Activated CD8-positive, alpha-beta T cell treated with anti-CD3 and anti-CD28 coated beads for 36 hours (primary cell): Measurements from ENCODE around the gene B3GAT2. TPM values are rescaled to one million over a fixed set of nuclear protein-coding genes. Genes with fewer than 3 reads are reported as not detected.

ENCODE experiments used
- ATAC-seq: fragments of 200-7000 bp; cut with Tn5 transposase; one replicate; pipeline ENCODE4 v1.10.0; 2021; ENCODE audit warnings: mild to moderate bottlenecking, moderate library complexity
- CTCF ChIA-PET: fragments of 350-600 bp; sonication (Branson Sonifier 250); formaldehyde crosslinking; loops from one replicate; lab custom pipeline; 2021; ENCODE audit warnings: antibody characterized with exemption; lab: Charles Lee
- POLR2A ChIA-PET: fragments of 350-600 bp; sonication (Branson Sonifier 250); formaldehyde crosslinking; loops from one replicate; lab custom pipeline; 2021; ENCODE audit warnings: antibody characterized with exemption; lab: Charles Lee
- DNase-seq: peaks from one replicate; pipeline ENCODE4 v3.0.0-alpha.2; 2020
- H3K27ac Mint-ChIP-seq: one replicate; pipeline ENCODE4 v1.8.0; 2021; ENCODE audit warnings: mild to moderate bottlenecking, mixed read lengths
- H3K27me3 Mint-ChIP-seq: one replicate; pipeline ENCODE4 v1.8.0; 2021; ENCODE audit warnings: mixed read lengths
- H3K36me3 Mint-ChIP-seq: one replicate; pipeline ENCODE4 v1.8.0; 2021; ENCODE audit warnings: low read depth, mixed read lengths
- H3K4me1 Mint-ChIP-seq: one replicate; pipeline ENCODE4 v1.8.0; 2021; ENCODE audit warnings: low read depth, mixed read lengths
- H3K4me3 Mint-ChIP-seq: one replicate; pipeline ENCODE4 v1.8.0; 2021; ENCODE audit warnings: mild to moderate bottlenecking, moderate library complexity, mixed read lengths
- H3K9me3 Mint-ChIP-seq: one replicate; pipeline ENCODE4 v1.8.0; 2021; ENCODE audit warnings: mixed read lengths
- intact Hi-C: fragments of 100-400 bp; cut with micrococcal nuclease; formaldehyde crosslinking; loops from one replicate; pipeline ENCODE4 v1.10.0; 2022
- total RNA-seq, 2 experiments: library from RNA; stranded (reverse); gene quantifications; one replicate each; pipeline ENCODE4 v1.2.3, GENCODE V29; 2021
- TF ChIP-seq, protein P1 (sequence below): fragments of 200-600 bp; IDR thresholded peaks from one replicate; pipeline ENCODE4 v1.8.0; 2022; ENCODE audit warnings: antibody characterized with exemption, mild to moderate bottlenecking

Gene B3GAT2
- total RNA-seq, 2 experiments from 2014 or later, result 0.04 TPM; not detected in 1

DNA sequence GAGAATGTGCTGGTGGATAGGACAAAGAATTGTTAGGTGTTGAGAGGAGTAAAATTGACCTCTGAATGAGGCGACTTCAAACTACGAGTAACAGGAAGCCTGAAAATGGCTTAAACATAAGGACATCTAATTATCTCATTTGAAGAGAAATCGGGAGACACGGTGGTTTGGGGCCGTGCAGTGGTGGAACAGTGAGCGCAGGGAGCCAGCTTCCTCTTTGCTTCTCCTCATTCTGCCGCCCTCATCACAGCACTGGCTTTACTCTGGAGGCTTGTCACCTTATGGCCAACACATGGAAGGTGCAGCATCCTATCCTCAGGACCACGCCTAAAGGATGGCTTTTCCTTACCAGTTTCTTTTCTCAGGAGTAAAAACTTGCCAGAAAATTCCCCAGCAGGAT is 114.3 kb downstream of the B3GAT2 start:
- ChIA-PET CTCF (interaction anchor here (1.2 to 1.6 kb wide), 2 partner anchors 20 to 42 kb away, joined by 3 to 9 read pairs; no protein-coding TSS in a partner anchor), POLR2A (no interaction called here)
- Mint-ChIP-seq H3K4me3 (no peak overlapping the region), H3K36me3 (peaks cover 6% of the 10 kb centered on the region), H3K27ac (no peak overlapping the region), H3K27me3 (no peaks in the 10 kb centered on the region), H3K4me1 (peaks cover 6% of the 10 kb centered on the region), H3K9me3 (no peaks in the 10 kb centered on the region)
- ATAC-seq, result no peak
- TF ChIP-seq, protein P1, sequence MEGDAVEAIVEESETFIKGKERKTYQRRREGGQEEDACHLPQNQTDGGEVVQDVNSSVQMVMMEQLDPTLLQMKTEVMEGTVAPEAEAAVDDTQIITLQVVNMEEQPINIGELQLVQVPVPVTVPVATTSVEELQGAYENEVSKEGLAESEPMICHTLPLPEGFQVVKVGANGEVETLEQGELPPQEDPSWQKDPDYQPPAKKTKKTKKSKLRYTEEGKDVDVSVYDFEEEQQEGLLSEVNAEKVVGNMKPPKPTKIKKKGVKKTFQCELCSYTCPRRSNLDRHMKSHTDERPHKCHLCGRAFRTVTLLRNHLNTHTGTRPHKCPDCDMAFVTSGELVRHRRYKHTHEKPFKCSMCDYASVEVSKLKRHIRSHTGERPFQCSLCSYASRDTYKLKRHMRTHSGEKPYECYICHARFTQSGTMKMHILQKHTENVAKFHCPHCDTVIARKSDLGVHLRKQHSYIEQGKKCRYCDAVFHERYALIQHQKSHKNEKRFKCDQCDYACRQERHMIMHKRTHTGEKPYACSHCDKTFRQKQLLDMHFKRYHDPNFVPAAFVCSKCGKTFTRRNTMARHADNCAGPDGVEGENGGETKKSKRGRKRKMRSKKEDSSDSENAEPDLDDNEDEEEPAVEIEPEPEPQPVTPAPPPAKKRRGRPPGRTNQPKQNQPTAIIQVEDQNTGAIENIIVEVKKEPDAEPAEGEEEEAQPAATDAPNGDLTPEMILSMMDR, result no peak
- intact Hi-C loops, result no loop called here
- DNase-seq, result no peak

DNA sequence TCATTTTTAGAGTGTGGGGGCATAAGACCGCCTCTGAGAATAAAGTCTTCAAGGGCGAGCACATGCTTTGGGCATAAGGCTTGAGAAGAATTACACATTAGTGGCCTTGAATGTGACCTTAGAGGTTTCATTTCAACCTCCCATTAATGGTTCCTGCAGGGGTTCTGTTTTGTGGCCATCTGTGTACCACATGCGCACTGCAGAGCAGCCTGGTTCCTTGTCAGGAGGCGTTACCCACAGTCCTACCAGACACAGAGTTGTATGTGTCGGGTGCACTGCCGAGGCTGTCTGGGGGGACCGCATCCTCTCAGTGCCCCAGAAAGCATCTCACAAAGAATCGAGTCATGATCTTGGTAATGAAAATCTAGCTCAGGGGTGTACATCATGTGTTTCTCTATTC is 115.7 kb downstream of the B3GAT2 start:
- intact Hi-C loops, result no loop called here
- DNase-seq (no peak), ATAC-seq (no peak)
- no peak overlapping the region for H3K27ac Mint-ChIP-seq
- TF ChIP-seq, protein P1, result no peak
- H3K4me1 Mint-ChIP-seq, result peaks cover 6% of the 10 kb centered on the region
- H3K36me3 Mint-ChIP-seq, result peaks cover 4% of the 10 kb centered on the region
- no peaks in the 10 kb centered on the region for H3K27me3 Mint-ChIP-seq
- H3K4me3 Mint-ChIP-seq, result no peak overlapping the region
- ChIA-PET CTCF (no interaction called here), POLR2A (no interaction called here)
- H3K9me3 Mint-ChIP-seq, result no peaks in the 10 kb centered on the region

DNA sequence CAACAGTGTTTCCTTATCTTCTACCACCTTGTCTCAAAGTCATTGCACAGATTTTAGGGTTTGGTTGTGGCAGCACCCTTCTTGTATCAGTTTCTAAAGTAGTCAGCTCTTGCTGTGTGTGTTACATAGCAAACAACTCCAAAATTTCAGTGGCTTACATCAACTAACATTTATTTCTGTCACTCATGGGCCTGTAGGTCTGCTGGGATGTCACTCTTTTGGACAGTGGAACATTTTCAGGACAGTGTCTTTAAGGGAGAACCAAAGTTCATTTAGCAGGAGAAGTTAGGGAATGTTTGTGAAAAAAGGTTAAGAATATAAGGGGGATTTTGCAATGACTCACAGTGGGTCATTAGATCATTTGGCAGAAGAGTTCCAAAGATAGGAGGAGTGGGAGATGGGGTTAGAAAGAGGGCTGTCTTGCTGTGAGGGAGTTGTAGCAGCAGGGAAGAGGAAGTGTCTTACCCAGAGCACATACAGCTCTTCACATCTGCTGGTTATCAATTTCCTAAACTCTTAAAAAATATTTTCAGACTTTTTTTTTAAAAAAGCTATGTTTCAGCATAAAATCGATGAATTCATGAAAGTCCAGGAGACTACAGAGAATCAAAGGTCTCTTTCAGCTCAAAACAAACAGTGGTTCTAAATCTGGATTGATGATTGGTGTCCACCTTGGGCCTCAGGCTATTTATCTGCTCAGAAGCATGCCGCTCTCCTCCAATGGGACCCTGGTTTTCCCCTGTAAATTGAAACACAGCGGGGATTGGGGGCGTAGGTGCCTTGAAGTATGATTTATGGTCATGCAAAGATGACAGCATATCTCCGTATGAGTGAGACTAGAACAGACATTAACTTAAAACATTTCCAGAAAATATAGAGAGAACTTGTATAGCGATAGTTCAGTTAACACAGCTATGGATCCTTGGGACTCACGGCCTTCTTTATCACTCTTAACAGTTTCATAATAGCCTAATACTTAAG is 117.3 kb downstream of the B3GAT2 start:
- no peaks in the 10 kb centered on the region for H3K27me3 Mint-ChIP-seq
- TF ChIP-seq, protein P1, result no peak

DNA sequence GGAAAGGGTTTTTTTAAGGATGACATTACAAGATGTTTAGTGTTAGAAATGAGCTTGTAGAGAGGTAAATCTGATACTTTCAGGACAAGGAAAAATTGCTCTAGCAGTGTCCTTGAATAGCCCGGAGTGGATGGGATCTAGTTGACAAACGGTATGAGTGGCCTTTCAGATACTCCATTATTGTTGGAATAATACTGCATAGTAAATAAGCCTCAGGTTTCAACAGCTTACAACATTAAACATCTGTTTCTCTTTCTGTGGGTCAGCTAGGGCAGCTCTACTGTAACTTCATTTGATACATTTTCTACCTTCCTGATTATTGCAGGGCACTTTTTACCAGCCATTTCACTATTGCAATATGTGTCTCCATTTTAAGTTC is 118.0 kb downstream of the B3GAT2 start:
- DNase-seq, result no peak
- ChIA-PET CTCF (interaction anchor here (1.2 to 1.6 kb wide), 2 partner anchors 9 to 132 kb away, joined by 3 to 4 read pairs; no protein-coding TSS in a partner anchor), POLR2A (no interaction called here)
- TF ChIP-seq, protein P1, result no peak
- H3K4me1 Mint-ChIP-seq, result peaks cover 6% of the 10 kb centered on the region
- H3K27me3 Mint-ChIP-seq, result no peaks in the 10 kb centered on the region
- no peak overlapping the region for H3K27ac Mint-ChIP-seq
- peaks cover 4% of the 10 kb centered on the region for H3K36me3 Mint-ChIP-seq
- H3K9me3 Mint-ChIP-seq, result no peaks in the 10 kb centered on the region
- intact Hi-C loops, result no loop called here
- ATAC-seq, result no peak
- H3K4me3 Mint-ChIP-seq, result no peak overlapping the region

More for the DNA sequence above, 117.3 kb downstream of the B3GAT2 start:
- Mint-ChIP-seq H3K27ac (no peak overlapping the region), H3K4me1 (peaks cover 6% of the 10 kb centered on the region), H3K4me3 (no peak overlapping the region), H3K36me3 (peaks cover 4% of the 10 kb centered on the region), H3K9me3 (no peaks in the 10 kb centered on the region)
- intact Hi-C loops, result no loop called here
- DNase-seq (no peak), ATAC-seq (no peak)
- POLR2A ChIA-PET, result no interaction called here
- CTCF ChIA-PET, result interaction anchor here (1.1 to 1.6 kb wide), 3 partner anchors 8 to 133 kb away, joined by 3 to 4 read pairs (median 3); no protein-coding TSS in a partner anchor

DNA sequence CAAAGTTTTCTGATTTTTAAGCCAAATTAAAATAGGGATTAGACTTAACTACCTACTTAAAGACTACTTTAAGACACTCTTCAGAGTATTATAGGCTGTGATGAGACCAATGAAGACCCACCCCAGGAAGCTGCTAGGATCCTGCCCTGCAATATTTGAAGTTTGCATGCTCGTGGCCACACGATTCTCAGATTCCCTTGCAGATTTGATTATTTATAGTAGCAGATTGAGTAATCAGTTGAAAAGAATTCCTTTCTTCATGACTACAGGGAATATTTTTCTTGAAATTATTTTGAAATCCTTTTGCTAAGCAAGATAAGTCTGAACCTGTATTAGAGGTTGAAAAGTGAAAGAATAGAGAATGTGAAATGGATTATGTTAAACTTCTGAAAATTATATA is 122.3 kb downstream of the B3GAT2 start:
- Mint-ChIP-seq H3K27me3 (no peaks in the 10 kb centered on the region), H3K27ac (no peak overlapping the region), H3K4me1 (peaks cover 6% of the 10 kb centered on the region), H3K9me3 (peaks cover 5% of the 10 kb centered on the region), H3K36me3 (peaks cover 12% of the 10 kb centered on the region), H3K4me3 (no peak overlapping the region)
- ChIA-PET POLR2A (no interaction called here), CTCF (interaction anchor here (0.6 kb wide), 1 partner anchor 26 kb away, joined by 5 read pairs; no protein-coding TSS in a partner anchor)
- TF ChIP-seq, protein P1, result no peak
- intact Hi-C loops, result no loop called here
- no peak for DNase-seq
- no peak for ATAC-seq
